Posterior cingulate gyrus (tissue), 11 donors: Measurements from ENCODE around the gene LHX8.

Experiments
- DNase-seq, 10 donors: peaks; one replicate each; pipeline versions ENCODE4 v3.0.0 to v3.0.0-alpha.2; 2020 to 2021; ENCODE audit warnings: mixed read lengths in 3 of 10
- intact Hi-C: fragments of 100-400 bp; cut with DNase I; formaldehyde crosslinking; loops from one replicate; pipeline ENCODE4 v1.15.1; 2023

LHX8 gene

DNA sequence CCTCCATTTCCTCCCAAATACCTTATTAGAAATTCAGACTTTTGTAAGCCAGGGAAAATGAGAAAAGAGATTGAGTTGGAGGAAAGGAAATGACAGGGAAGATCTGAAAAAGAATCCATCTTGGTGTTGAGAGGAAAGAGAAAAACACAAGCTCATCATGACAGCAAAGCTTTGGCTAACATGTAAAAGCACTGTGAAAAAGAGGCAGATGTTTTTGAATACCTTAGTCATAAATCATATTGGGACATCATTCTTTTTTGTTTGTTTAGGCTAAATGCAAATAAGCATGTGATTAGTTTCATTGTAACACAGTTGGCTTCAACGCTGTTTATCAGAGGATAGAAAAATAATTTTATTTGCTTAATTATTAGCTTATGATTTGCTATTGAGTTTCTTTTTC, 64.6 kb downstream of the LHX8 start:
- intact Hi-C loops = no loop called here
- no peak for DNase-seq

DNA sequence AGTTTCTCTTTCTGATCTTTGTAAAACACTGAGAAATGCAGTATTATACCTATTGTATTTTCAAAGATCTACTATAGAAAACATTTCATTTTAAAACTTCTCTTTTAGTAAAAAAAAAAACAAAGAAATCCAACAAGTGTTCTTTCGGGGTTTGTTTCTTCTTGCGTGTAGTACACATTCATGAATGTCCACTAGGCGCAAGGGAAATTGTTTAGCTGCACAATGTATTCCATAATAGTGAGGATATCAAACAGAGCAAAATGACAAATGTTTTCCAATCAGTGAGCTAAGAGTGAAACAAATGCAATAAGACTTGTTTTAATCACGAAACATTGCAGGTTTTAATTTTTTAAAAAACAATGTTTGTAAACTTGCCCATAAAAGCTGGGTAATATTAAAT, 68.6 kb downstream of the LHX8 start:
- intact Hi-C loops = loop anchor here (1.0 kb wide), 1 partner anchor 430 kb away; no protein-coding TSS in a partner anchor
- DNase-seq = no peak

DNA sequence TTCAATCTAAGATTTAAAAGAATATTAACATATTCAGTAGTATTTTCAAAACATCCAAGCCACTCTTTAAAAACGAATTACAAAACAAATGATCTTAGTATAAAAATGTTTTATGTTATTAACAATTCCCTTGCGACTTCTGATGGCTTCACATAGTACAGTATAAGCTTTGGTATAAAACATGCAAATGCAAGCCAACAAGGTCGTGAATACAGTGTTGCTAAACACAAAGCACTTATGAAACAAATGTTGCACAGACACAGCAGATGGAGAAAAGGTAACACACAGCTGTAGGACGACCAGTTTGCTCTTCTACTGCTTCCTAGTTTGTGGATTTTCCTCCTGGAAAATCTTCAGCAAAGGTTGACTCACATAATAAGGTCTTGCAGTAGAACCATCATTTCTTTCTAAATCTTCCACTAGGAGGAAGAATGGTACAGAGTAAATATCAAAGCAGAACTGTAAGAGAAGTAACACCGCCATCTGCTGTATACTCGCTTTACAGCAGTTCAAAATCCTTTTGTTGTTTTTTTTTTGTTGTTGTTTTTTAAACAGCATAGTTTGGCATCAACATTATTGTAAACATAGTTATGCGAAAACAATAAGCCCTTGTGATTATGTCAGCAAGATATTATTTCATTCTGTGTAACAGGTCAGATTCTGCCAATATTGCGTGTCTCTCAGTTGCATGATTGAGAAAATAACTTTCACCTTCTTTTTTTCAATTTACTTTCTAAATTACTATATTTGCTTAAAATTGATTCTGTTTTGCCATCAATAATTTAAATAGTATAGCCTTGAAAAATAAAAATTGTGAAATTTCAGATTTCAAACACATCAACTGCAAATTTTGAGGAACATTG, 69.5 kb downstream of the LHX8 start:
- no peak for DNase-seq
- intact Hi-C loops = loop anchor here (1.0 kb wide), 1 partner anchor 431 kb away; no protein-coding TSS in a partner anchor

DNA sequence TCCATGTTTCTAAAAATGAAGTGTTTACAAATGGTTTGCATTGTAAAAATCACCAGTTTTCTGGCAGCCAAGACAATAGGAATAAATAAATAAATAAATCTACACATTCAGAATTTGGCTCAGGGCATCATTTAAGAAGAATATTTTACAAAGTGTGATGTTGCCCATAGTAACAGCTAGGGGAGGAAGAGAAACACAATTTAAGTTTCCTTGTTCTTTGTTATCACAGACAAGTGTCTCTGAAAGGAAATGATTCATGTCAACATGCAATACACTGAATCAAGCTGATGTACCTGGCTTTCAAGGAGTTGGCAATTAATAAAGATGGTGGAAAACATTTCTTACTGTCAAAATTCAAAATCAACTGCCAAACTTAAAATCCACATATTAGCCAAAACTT, 74.7 kb downstream of the LHX8 start:
- DNase-seq = no peak
- intact Hi-C loops = no loop called here
